Measurements from ENCODE around the gene ANKRD2.
"Not testable (repeated sequence)": the region's sequence is repeated elsewhere in the genome, so short reads cannot be mapped to it uniquely, and the experiment has no call there.

The ANKRD2 gene

DNA sequence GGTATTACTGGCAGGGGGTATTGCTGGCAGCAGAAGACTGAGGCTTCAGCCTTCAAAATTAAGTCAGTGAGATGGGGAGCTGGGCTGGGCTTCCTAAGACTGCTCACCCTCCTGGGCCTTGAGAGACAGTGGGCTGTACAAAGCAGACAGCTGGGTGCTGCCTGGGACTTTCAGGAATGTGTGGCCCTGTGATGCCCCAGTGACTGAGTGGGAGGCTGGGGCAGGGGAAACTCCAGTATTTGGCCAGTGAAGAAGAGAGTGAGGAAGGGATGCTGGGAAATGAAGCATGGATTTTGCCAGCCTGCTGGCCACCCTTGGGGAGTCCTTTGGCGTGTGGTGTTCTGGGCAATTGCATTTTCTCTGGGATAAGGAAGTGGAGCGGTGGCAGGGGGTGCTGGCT, 442 bp downstream of the ANKRD2 start:
- no peak for DNase-seq

DNA sequence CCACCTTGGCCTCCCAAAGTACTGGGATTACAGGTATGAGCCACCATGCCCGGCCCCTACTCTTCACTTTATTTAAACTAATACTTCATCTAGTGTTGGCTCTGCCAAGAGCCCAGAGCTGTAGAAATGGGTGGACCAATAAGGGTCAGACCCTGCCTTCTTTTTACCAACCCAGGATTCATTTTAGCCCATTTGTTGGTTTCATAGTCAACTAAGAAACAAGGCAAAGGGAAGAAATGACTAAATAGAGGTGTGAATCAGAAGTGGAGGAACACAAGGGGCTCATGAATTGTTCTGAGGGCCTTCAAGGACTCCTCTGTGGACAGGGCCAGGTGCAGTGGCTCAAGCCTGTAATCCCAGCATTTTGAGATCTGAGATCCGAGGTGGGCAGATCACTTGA, 1.1 kb downstream of the ANKRD2 start:
- DNase-seq, result no peak

DNA sequence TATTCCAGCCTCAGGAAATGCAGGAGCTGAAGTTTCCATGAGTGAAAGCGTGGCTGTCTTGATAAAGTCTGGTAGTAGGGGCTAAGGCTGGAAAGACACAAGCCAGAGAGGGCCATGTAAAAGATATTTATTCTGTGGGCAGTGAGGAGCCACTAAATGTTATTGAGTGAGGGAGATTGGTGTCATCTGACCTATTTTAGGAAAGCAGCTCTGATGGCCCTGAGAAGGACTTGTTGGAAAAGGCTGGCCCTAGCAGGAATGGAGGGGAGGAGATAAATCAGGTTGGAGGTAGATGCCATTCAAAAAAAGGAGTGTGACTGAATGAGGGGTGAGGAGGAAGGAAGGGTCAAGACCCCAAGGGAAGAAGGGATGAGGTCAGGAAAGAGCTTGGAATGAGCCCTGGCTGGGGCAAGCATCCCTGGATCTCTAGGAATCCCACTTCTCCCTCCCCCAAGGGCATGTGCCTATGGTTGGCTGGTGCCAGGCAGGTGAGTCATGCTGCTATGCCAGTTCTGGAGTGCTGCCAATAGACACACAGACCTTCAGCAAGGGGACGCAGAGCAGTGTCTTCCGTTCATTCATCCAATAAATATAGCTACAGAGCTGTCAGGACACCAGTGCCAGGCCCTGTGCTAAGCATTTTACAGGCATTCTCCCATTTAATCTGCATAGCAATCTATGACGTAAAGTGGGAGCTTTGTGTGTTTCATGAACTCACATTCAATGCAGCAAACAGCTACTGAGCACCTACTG, 2.0 kb downstream of the ANKRD2 start:
- peak; percentile 63 for DNase-seq

DNA sequence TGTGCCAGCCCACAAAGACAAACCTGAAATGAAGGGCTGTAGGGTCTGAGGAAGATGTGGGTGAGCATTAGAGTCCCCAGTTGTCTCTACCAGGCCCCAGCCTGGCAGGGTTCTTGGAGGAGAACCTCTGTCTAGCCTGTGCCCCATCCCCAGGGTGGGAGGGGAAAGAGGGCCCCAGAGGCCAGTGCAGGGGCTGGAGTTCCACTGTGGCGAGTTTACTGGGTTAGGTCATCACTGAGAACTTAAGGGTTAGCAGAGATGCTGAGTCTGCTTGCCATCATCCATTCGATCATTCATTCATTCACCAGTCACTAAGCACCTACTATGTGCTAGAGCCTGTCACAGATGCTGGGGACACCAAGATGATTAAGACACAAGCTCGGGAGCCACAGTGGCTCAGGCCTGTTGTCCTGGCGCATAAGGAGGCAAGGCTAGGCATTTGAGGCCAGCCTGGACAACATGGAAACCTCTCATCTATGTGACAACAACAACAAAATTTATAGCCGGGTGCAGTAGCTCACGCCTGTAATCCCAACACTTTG, 2.6 kb downstream of the ANKRD2 start:
- no peak for DNase-seq

DNA sequence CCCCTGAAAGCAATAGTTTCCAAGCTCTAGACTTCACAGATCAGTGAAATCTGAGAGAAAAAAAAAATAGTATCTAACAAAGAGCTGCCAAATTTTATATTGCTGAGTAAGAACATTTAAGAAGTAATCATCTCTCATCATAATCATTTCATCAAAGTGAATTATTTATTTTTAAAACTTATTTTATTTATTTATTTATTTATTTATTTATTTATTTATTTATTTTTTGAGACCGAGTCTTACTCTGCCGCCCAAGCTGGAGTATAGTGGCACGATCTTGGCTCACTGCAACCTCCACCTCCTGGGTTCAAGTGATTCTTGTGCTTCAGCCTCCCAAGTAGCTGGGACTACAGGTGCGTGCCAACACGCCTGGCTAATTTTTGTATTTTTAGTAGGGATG, 3.9 kb downstream of the ANKRD2 start:
- not testable (repeated sequence) for DNase-seq

DNA sequence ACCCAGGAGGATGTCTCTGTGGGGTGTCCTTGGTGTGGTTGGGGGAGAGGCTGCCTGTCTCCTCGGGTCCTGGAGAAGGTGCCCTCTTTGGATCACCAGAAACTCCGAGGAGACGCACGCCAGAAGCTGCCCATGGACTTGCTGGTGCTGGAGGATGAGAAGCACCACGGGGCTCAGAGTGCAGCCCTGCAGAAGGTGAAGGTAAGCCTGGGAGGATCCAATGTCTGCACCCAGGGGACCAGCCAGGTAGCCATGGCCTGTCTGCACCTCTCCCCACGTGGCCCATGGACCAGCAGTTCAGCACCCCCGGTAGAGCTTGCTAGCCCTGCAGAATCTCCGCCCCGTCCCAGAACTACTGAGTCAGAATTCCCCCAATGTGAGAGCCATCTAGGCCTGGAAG, 5.1 kb downstream of the ANKRD2 start:
- no peak for DNase-seq

DNA sequence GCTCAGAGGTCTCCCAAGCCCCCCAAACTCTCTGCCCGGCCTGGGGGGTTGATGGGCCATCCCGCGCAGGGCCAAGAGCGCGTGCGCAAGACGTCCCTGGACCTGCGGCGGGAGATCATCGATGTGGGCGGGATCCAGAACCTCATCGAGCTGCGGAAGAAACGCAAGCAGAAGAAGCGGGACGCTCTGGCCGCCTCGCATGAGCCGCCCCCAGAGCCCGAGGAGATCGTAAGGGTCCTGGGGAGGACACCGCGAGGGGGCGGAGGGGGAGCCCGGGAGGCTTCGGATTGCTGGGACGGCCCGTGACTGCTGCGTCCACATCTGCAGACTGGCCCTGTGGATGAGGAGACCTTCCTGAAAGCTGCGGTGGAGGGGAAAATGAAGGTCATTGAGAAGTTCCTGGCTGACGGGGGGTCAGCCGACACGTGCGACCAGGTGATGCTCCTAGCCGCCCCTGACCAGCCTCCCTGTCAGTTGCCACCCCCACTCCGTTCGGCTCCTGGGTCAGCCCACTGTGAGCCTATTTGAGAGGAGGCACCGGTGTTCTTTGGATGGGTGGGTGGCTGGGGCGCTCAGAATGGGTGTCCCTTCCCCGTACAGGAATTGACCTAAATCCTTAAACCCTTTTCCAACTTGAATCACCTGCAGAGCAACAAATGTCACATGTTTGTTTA, 5.7 kb downstream of the ANKRD2 start:
- DNase-seq, result no peak

DNA sequence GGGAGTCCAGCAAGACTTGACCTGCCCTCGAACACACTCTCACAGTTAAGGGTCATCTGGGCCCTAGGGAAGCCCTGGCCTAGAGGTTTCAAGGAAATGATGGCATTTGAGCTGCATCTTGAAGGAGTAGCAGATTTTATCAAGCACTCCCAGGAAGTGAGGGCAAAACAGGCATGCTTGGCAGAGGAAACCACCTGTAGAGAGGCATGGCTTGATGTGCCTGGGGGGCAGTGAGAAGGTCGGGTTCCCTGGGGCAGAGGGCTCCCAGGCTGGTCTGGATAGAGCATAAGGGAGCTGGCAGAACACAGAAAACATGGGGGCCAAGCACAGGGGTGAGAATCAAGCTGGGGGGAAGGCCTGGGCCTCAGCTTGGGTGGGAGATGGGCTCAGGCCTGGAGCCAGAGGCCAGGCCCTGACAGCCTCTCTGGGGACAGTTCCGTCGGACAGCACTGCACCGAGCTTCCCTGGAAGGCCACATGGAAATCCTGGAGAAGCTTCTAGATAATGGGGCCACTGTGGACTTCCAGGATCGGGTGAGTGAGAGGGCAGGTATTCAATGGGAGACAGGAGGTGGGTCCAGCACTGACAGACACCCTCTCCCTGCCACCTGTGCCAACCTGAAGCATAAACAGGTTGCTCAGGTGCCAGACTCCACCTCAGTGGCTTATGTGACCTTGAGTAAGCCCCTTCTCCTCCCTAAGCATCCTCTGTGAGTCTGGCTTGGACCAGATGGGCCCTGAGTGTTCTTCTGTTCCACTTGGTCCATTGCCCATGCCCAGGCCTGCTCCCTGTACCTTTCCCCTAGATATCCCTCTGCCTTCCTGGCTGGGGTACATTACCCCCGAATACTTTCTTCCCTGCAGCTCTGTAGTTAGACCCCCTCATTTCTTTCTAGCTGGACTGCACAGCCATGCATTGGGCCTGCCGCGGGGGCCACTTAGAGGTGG, 8.1 kb downstream of the ANKRD2 start:
- DNase-seq, result peak; percentile 10

DNA sequence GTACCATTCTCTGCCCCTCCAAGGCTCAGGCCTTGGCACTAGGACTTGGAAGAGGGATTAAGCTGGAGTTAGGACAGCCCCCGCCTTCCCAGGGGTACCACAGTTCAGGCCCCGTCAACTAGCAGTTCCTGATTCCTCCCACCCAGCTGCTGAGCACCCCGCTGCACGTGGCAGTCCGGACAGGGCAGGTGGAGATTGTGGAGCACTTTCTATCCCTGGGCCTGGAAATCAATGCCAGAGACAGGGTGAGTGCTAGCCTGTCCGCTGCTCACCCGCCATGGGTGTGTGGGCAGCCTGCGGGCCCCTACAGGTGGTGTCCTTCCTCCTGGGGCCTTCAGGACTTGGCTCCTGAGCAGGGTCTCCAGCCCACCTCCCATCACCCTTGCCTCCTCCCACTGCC, 9.6 kb downstream of the ANKRD2 start:
- no peak for DNase-seq

DNA sequence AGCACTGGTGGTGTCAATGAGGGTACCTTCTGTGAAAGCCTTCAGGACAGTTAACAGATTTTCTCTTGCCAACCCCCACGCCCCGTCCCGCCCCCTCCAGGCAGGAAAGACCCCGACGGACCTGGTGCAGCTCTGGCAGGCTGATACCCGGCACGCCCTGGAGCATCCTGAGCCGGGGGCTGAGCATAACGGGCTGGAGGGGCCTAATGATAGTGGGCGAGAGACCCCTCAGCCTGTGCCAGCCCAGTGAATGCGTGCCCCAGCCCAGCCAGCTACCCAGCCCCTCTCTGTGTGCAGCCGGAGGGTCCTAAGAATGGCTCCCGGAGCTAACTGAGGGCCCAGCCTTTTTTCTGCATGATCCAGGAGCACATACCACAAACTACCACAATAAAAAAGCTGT, 10.9 kb downstream of the ANKRD2 start:
- no peak for DNase-seq

DNA sequence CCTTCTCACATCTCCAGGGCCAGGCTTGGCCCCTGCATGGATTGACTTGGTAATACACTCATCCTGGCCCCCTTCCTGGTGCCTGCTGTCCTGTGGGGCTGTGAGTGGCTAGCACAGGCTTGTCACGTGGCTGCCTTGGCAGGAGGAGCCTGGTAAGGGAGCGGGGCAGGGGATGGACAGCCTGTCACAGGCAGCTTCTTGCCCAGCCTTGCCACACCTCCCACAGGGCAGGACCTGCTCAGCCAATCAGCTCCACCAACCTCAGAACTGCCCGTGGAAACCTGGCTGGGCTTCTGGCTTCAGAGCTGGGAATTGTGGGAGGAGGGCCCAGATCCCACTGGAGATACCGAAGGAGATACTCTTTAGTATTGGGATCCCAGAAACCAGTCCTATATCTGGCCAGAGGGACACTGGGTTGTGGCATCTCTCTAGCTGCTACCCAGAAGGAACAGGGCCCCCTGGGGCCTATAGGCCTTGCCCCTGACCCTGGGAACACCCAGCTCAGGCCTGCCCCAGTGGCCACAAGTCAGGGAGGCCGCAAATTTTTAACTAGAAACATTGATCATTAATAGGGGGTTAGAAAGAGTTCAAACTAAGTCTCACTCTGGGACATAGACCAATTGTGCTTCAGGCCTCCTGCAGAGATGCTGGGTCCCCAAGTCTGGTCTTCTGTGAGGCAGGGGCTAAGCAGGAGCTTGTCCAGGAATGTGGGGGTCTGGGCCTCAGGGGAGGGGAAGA, 11.7 kb downstream of the ANKRD2 start, which contains the start of gene HOGA1:
Gene HOGA1, plus strand, starts transcription at position 330 of the 738 bp plus-strand sequence. Its CDS starts 315 bp downstream, at position 645.
- no peak for DNase-seq

DNA sequence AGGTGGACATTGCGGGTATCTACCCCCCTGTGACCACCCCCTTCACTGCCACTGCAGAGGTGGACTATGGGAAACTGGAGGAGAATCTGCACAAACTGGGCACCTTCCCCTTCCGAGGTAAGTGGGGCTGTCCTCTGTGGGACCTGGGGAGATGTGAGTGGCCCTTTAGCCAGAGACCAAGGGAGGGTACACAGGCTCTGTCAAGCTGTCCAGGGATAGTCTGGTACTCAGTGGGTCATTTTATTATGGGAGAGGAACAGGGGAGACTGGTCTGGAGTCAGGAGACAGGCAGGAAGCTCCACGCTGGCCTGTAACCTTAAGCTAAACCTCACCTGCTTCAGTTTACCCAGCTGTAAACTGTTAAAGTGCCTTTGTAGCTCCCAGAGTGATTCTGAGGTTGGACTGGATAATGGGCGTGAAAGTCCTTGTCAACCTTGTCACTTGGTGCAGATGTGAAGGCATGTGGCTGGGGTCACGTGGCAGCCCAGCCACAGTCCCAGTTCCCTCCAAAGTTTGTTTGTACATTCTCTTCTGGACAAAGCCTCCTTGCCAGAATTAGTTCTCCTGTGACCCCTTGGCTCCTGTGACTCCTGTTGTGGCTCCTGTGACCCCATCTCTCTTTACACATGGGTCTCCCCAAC, 12.3 kb downstream of the ANKRD2 start:
- no peak for DNase-seq

DNA sequence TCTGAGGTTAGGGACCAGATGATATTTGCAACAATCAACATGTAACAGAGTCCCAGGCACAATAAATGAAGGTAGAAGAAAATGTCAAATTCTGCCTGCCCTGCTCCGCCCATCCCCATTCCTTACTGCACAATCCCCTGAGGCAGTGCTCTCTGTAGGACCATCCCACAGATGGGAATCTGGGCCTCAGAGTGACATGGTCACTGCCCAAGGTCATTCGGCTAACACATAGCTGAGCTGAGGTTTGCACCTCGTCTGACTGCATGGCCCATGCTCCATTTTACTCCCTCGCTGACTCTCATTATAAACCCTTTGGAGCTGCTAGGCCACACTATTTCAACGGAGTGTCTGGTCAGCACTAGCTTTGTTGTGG, 12.8 kb downstream of the ANKRD2 start:
- no peak for DNase-seq

DNA sequence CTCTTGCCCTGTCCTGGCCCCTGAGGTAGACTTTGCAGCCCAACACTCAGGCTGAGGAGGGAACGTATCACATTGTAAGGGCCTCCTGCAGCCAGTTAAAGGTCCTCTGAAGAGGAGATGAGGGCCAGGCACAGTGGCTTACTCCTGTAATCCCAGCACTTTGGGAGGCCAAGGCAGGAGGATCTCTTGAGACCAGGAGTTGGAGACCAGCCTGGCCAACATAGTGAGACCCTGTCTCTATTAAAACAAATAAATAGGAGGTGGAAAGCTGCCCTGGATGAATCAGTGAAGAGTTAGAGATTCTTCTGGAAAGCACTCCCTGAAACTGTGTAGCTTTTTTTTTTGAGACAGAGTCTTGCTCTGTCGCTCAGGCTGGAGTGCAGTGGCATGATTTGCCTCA, 14.6 kb downstream of the ANKRD2 start:
- no peak for DNase-seq

DNA sequence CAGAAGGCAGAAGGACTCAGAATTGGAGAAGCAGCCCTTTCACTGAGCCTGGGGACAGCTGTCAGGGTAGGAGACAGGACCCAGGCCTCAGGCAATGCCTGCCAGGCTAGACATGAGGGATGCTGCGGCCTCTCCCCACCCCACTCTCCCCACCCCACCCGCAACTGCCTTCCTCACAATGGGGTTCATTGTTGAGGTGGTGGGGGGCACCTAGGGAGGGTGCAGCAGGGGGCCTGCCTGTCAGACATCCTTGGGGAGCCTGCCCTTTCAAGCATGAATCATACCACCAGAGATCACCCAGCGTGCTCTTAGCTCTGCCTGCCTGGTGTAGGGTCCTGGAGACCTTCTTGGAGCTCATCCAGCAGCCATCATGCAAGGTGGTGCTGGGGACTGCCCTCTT, 16.9 kb downstream of the ANKRD2 start, which contains the start of gene C10orf62:
Gene C10orf62, plus strand, starts transcription at position 243 of the 400 bp plus-strand sequence. CDS start 177 bp downstream, outside the sequence.
- no peak for DNase-seq

DNA sequence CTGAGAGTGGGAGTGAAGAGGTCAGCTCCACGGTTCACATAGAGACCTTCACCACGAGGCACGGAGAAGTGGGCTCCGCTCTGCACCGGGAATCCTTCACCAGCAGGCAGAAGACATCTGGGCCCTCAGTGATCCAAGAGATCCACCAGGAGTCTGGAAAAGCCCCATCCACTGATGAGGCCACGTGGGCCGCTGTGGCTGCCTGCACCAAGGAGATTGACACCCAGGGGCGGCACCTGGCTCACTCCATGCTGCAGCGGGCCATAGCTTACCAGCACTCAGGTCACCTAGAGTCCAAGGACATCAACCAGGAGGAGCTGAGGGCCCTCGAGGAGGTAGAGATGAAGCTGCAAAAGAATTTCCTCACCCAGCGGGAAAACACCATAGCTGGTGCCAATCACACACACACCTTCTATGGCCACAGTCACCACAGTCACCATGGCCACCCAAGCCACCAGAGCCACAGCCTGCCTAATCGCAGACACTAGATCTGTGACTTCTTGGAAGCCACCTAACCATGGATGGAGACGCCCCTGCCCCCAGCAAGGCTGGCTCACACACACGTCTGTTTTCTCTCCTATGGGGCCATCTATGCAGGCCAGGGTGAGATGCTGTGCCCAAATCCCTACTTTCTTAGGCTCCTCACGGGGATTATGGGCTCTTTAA, 17.6 kb downstream of the ANKRD2 start:
- DNase-seq, result no peak

DNA sequence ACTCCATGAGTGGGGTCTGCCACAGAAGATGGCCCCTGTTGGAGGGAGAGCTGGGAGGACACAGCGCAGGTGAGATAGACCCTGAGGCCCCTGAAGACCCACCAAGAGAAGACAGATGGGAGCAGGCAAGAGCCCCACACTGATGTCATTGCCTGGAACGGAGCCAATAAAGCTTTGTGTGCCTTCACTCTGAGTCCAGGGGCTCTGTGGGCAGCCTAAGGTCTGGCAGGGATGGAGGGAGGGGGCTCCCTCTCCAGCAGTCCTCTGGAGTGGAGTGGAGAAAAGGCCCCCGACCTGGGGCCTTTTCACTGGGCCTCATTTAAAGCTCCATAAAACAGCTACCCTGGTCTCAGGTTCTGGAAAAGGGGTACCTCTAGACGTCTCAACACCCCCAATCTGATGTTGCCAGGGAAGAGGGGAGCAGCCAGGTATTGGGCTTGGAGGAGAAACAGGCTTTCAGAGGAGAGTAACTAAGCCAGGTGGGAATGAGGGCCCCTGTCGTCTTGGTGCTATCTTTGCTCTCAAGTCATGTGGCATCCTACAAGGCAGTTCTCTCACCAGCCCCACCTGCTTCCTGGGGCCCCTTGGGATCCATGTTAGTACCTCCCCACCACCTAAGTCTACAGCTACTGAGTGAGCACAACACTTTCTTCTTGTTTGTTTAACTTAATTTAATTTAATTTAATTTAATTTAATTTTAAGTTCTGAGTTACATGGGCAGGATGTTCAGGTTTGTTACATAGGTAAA, 18.3 kb downstream of the ANKRD2 start:
- peak; percentile 64 for DNase-seq

DNA sequence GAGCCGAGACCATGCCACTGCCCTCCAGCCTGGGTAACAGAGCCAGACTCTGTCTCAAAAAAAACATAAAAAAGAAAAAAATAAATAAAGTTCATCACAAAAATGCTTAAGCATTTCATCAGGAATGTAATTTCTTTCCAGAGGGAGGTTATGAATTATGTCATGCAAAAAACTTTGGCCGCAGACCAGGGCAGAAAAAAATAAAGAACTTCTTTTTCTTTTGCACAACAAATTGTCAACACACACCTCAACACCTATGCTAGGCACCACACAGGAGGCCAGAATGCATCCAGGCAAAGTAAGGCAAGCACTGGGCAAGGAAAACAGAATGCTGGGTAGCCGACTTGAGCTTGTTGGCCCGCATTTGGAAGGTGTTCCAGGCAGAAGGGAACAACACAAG, 20.8 kb downstream of the ANKRD2 start:
- no peak for DNase-seq

DNA sequence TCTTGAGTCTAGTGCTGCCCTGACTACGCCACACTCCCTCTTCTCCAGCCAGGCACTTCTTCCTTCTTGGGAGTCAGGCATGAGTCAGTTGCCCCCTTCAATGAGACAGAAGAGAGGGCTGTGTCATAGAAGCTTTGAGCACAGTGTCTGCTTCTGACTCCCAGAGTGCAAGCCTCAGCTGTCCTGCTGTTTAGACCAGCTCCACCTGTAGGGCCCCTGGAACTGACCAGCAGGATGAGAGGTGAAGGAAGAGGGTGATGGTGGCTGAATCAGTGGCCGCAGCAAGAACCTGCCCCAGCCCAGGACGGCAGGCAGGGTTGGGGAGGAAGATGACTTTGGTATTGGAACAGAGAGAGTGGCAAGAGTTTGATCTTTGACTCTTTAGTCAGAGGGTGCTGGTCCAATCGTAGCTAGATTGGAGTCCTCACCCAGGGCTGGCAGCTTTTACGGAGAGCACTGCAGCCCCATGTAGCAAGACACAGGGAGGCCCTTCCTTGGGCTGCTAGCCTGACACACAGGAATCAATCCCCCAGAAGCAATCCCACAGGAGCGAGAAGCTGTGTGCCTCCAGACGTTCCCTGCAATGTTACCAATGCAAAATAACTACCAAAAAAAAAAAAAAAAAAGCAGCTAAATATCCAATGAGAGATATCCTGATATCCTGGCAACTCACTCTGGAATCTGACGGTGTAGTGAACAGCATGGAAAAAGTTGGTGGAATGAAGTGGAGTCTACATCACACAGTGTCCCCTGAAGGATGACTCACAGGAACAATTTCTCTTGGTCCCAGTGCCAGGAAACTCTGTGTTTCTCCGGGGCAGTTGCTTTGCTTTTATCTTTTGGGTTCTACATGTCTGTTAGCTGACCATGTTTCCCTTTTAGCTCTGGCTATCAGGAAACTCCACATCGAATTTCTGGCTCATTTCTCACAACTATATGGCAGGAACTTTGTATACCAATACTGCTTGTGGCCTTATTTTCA, 23.8 kb downstream of the ANKRD2 start:
- DNase-seq, result no peak

Data from NCI-H2171 treated with DMSO at 0.1 percent for 48 hours (cell line).